T-cell (primary cell): Measurements from ENCODE around the gene CPT2. TPM values are rescaled to one million over a fixed set of nuclear protein-coding genes. Genes with fewer than 3 reads are reported as not detected.

Source experiments
- ATAC-seq, 4 experiments: fragments of 200-7000 bp in 3 of 4; fragments of 150-1000 bp in 1 of 4; cut with Tn5 transposase; replicated peaks in 1 of 4; 1 replicate in 3 of 4; 2 replicates in 1 of 4; pipeline ENCODE4 v1.10.0; 2021; ENCODE audit warnings: moderate library complexity in 3 of 4, mild to moderate bottlenecking in 2 of 4, moderate number of reproducible peaks in 1 of 4
- CTCF ChIA-PET, 2 donors: fragments of 300-600 bp; sonication (Branson Sonifier 250); formaldehyde crosslinking; loops; one replicate each; lab custom pipeline; 2022; ENCODE audit warnings: antibody characterized with exemption in 2 of 2; lab: Charles Lee
- POLR2A ChIA-PET, 2 donors: fragments of 300-600 bp; sonication (Branson Sonifier 250); formaldehyde crosslinking; loops; one replicate each; lab custom pipeline; 2022; ENCODE audit warnings: antibody characterized with exemption in 2 of 2; lab: Charles Lee
- DNase-seq, 35 experiments: peaks; one replicate each; pipeline versions ENCODE4 v3.0.0 to v3.0.0-alpha.2; 2013 to 2023
- H3K27ac ChIP-seq: one replicate; pipeline ENCODE4 v1.5.1; 2013; ENCODE audit warnings: low read length
- H3K27me3 ChIP-seq, 2 experiments: replicated peaks in 1 of 2; 1 replicate in 1 of 2; 2 replicates in 1 of 2; pipeline versions ENCODE4 v1.6.1 to v1.7.0; 2013; ENCODE audit warnings: low read length in 1 of 2, mixed read lengths in 1 of 2; ENCODE audit not compliant: control insufficient read depth in 2 of 2, insufficient read depth in 2 of 2; ENCODE audit errors: extremely low read depth in 1 of 2
- H3K36me3 ChIP-seq, 2 donors: 1 replicate in 1 of 2; 2 replicates in 1 of 2; pipeline versions ENCODE4 v1.6.1 to v1.7.0; 2013; ENCODE audit warnings: low read length in 1 of 2; ENCODE audit not compliant: control insufficient read depth in 2 of 2, insufficient read depth in 1 of 2; ENCODE audit errors: extremely low read depth in 1 of 2
- H3K4me1 ChIP-seq, 2 experiments: 1 replicate in 1 of 2; 2 replicates in 1 of 2; pipeline versions ENCODE4 v1.6.1 to v1.7.0; 2013; ENCODE audit warnings: low read length in 2 of 2, mixed read lengths in 1 of 2; ENCODE audit not compliant: insufficient read depth in 2 of 2, control insufficient read depth in 1 of 2; ENCODE audit errors: extremely low read depth in 1 of 2
- H3K4me3 ChIP-seq, 2 donors: 1 replicate in 1 of 2; 2 replicates in 1 of 2; pipeline versions ENCODE4 v1.5.1 to v1.7.0; 2013; ENCODE audit warnings: mild to moderate bottlenecking in 2 of 2, low read length in 1 of 2, moderate library complexity in 1 of 2; ENCODE audit not compliant: control insufficient read depth in 1 of 2; ENCODE audit errors: extremely low read depth in 1 of 2
- H3K9me3 ChIP-seq: 2 replicates; pipeline ENCODE4 v1.7.0; 2013
- H3K27ac Mint-ChIP-seq, 2 donors: one replicate each; pipeline ENCODE4 v1.8.0; 2020 to 2021; ENCODE audit warnings: mild to moderate bottlenecking in 2 of 2, mixed read lengths in 2 of 2
- H3K27me3 Mint-ChIP-seq, 2 donors: one replicate each; pipeline ENCODE4 v1.8.0; 2021 to 2022; ENCODE audit warnings: mixed read lengths in 2 of 2
- H3K36me3 Mint-ChIP-seq: one replicate; pipeline ENCODE4 v1.8.0; 2021; ENCODE audit warnings: mixed read lengths
- H3K4me1 Mint-ChIP-seq, 3 donors: one replicate each; pipeline ENCODE4 v1.8.0; 2020 to 2022; ENCODE audit warnings: mixed read lengths in 3 of 3, mild to moderate bottlenecking in 1 of 3
- H3K4me3 Mint-ChIP-seq, 3 donors: one replicate each; pipeline ENCODE4 v1.8.0; 2020 to 2022; ENCODE audit warnings: mild to moderate bottlenecking in 3 of 3, mixed read lengths in 3 of 3, moderate library complexity in 3 of 3
- H3K9me3 Mint-ChIP-seq, 3 donors: one replicate each; pipeline ENCODE4 v1.8.0; 2020 to 2022; ENCODE audit warnings: mixed read lengths in 3 of 3
- WGBS: methylation state at CpG from one replicate; pipeline ENCODE4 v1.1.5; 2013; ENCODE audit warnings: missing lambda C conversion rate; ENCODE audit not compliant: insufficient coverage; 5-methylcytosine and 5-hydroxymethylcytosine counted together
- total RNA-seq, 35 experiments: library from RNA in 6 of 35; stranded (reverse) in 6 of 35; fragments of 120-200 nt in 1 of 35; gene quantifications; one replicate each; pipeline versions ENCODE4 v1.2.1 to v1.2.4 and lab custom pipeline; 2013 to 2026

The CPT2 gene
- total RNA-seq, 5 donors from 2014 or later (not counting 1 experiment from before 2014, with no cell fraction given): 9.4 to 17.5 (median 15.9) TPM

GRCh38 chr1:53195246-53196016, 1.2 kb upstream of the CPT2 start:
- H3K27ac ChIP-seq: peak overlapping the region; percentile 91
- WGBS: 96% methylated on average over 8 of the region's 11 CpGs
- H3K4me3 ChIP-seq: no peak overlapping the region
- peaks cover 11% of the 10 kb centered on the region for H3K36me3 Mint-ChIP-seq
- peak overlapping the region; percentile 81 to 89 for H3K27ac Mint-ChIP-seq
- DNase-seq (no peak), ATAC-seq (no peak)
- no peaks in the 10 kb centered on the region for H3K36me3 ChIP-seq
- H3K27me3 Mint-ChIP-seq: no peaks in the 10 kb centered on the region
- peaks cover 2 to 22% of the 10 kb centered on the region in 2 experiments for H3K4me1 ChIP-seq
- peak overlapping the region; percentile 65 to 98 (median 96) for H3K4me3 Mint-ChIP-seq
- H3K9me3 Mint-ChIP-seq: no peaks in the 10 kb centered on the region
- H3K9me3 ChIP-seq: no peaks in the 10 kb centered on the region
- ChIA-PET CTCF (interaction anchor here in 1 of 2 donors (1.0 to 1.2 kb wide), 2 partner anchors 10 to 14 kb away, joined by 3 to 4 read pairs; no protein-coding TSS in a partner anchor), POLR2A (interaction anchor here in 1 of 2 donors (0.8 kb wide), 1 partner anchor 39 kb away, joined by 3 read pairs; no protein-coding TSS in a partner anchor)
- no peaks in the 10 kb centered on the region for H3K27me3 ChIP-seq
- peaks cover 27 to 39% (median 37%) of the 10 kb centered on the region in 3 donors for H3K4me1 Mint-ChIP-seq

GRCh38 chr1:53196017-53196484, 573 bp upstream of the CPT2 start:
- Mint-ChIP-seq H3K36me3 (peaks cover 17% of the 10 kb centered on the region), H3K27ac (peak overlapping the region; percentile 89 to 94), H3K27me3 (no peaks in the 10 kb centered on the region), H3K4me3 (peak overlapping the region; percentile 96 to 98 (median 96)), H3K9me3 (no peaks in the 10 kb centered on the region), H3K4me1 (peaks cover 27 to 42% (median 40%) of the 10 kb centered on the region in 3 donors)
- H3K9me3 ChIP-seq: no peaks in the 10 kb centered on the region
- H3K27ac ChIP-seq: peak overlapping the region; percentile 91
- ChIA-PET POLR2A (interaction anchor here in 1 of 2 donors (0.6 to 0.8 kb wide), 3 partner anchors 39 to 557 kb away, joined by 3 to 4 read pairs (median 3); no protein-coding TSS in a partner anchor), CTCF (interaction anchor here in 1 of 2 donors (0.9 to 1.2 kb wide), 3 partner anchors 11 to 15 kb away, joined by 3 to 4 read pairs (median 3); no protein-coding TSS in a partner anchor)
- H3K27me3 ChIP-seq: no peaks in the 10 kb centered on the region
- peaks cover 2 to 22% of the 10 kb centered on the region in 2 experiments for H3K4me1 ChIP-seq
- peak in 2 of 4 experiments; percentile 1 to 31 for ATAC-seq
- peaks cover 0 to 4% of the 10 kb centered on the region in 2 donors for H3K36me3 ChIP-seq
- WGBS: 90% methylated on average over 2 of the region's 9 CpGs
- peak overlapping the region; percentile 75 to 76 for H3K4me3 ChIP-seq
- DNase-seq: no peak

- Histone ChIP-seq H3K27me3 (no peaks in the 10 kb centered on the region), H3K27ac (peak overlapping the region; percentile 91), H3K4me3 (peak overlapping the region; percentile 75 to 76), H3K36me3 (peaks cover 0 to 19% of the 10 kb centered on the region in 2 donors), H3K4me1 (peaks cover 2 to 22% of the 10 kb centered on the region in 2 experiments), H3K9me3 (no peaks in the 10 kb centered on the region)
- no peaks in the 10 kb centered on the region for H3K27me3 Mint-ChIP-seq
- CTCF ChIA-PET: interaction anchor here in 1 of 2 donors (0.6 kb wide), 1 partner anchor 539 kb away, joined by 3 read pairs; no protein-coding TSS in a partner anchor
- no peak for ATAC-seq
- H3K27ac Mint-ChIP-seq: peak overlapping the region; percentile 98 to 99
- WGBS: 41% methylated on average over 13 of the region's 13 CpGs
- no peak for DNase-seq
- POLR2A ChIA-PET: interaction anchor here (0.6 to 1.2 kb wide), 3 partner anchors 17 to 509 kb away, joined by 3 to 5 read pairs (median 4); no protein-coding TSS in a partner anchor
- H3K36me3 Mint-ChIP-seq: peaks cover 30% of the 10 kb centered on the region
- peaks cover 27 to 46% (median 44%) of the 10 kb centered on the region in 3 donors for H3K4me1 Mint-ChIP-seq
- H3K4me3 Mint-ChIP-seq: peak overlapping the region; percentile 96 to 98 (median 96)
- H3K9me3 Mint-ChIP-seq: no peaks in the 10 kb centered on the region
Observed at GRCh38 chr1:53197291-53198200, 922 bp downstream of the CPT2 start.

GRCh38 chr1:53198241-53198651, 1.6 kb downstream of the CPT2 start:
- H3K4me1 ChIP-seq: peaks cover 2 to 22% of the 10 kb centered on the region in 2 experiments
- H3K36me3 ChIP-seq: peaks cover 0 to 26% of the 10 kb centered on the region in 2 donors
- Mint-ChIP-seq H3K9me3 (no peaks in the 10 kb centered on the region), H3K36me3 (peaks cover 37% of the 10 kb centered on the region), H3K27ac (peak overlapping the region; percentile 98 to 99), H3K27me3 (no peaks in the 10 kb centered on the region), H3K4me1 (peaks cover 27 to 48% (median 46%) of the 10 kb centered on the region in 3 donors), H3K4me3 (peak overlapping the region; percentile 96 to 98 (median 96))
- no peak overlapping the region for H3K4me3 ChIP-seq
- no peaks in the 10 kb centered on the region for H3K27me3 ChIP-seq
- 66% methylated on average over 2 of the region's 4 CpGs for WGBS
- ChIA-PET POLR2A (interaction anchor here (0.7 to 1.2 kb wide), 2 partner anchors 16 to 39 kb away, joined by 3 to 4 read pairs; no protein-coding TSS in a partner anchor), CTCF (no interaction called here)
- H3K27ac ChIP-seq: no peak overlapping the region
- no peaks in the 10 kb centered on the region for H3K9me3 ChIP-seq
- DNase-seq (no peak), ATAC-seq (no peak)

- peak overlapping the region in 1 of 2 donors; percentile 3 for H3K27ac Mint-ChIP-seq
- no peaks in the 10 kb centered on the region for H3K27me3 Mint-ChIP-seq
- ATAC-seq: no peak
- ChIA-PET CTCF (no interaction called here), POLR2A (no interaction called here)
- DNase-seq: no peak
- peaks cover under 1 to 31% (median 21%) of the 10 kb centered on the region in 3 donors for H3K4me1 Mint-ChIP-seq
- peaks cover 0 to under 1% of the 10 kb centered on the region in 2 experiments for H3K4me1 ChIP-seq
- no peaks in the 10 kb centered on the region for H3K9me3 ChIP-seq
- H3K27me3 ChIP-seq: no peaks in the 10 kb centered on the region
- H3K4me3 ChIP-seq: no peak overlapping the region
- H3K36me3 ChIP-seq: peaks cover 14 to 59% of the 10 kb centered on the region in 2 donors
- H3K4me3 Mint-ChIP-seq: no peak overlapping the region
- H3K9me3 Mint-ChIP-seq: peaks cover 0 to 10% (median 7%) of the 10 kb centered on the region in 3 donors
- no peak overlapping the region for H3K27ac ChIP-seq
- 100% methylated on average over 2 of the region's 3 CpGs for WGBS
- H3K36me3 Mint-ChIP-seq: peaks cover 70% of the 10 kb centered on the region
Observed at GRCh38 chr1:53203466-53203865, 6.8 kb downstream of the CPT2 start.
